Fibroblast of lung (primary cell): ENCODE results near the gene PRKAG2. TPM values are rescaled to one million over a fixed set of nuclear protein-coding genes. Genes with fewer than 3 reads are reported as not detected.

ENCODE experiments used
- DNase-seq, 2 donors: peaks; one replicate each; pipeline versions ENCODE4 v3.0.0 to v3.0.0-alpha.2; 2010; ENCODE audit warnings: low read depth in 2 of 2
- H2AFZ ChIP-seq: 2 replicates; pipeline ENCODE4 v1.5.1; 2012; ENCODE audit warnings: low read length, control low read depth, inconsistent platforms
- H3K27ac ChIP-seq: 2 replicates; pipeline ENCODE4 v1.5.1; 2011; ENCODE audit warnings: low read length, control low read depth; ENCODE audit not compliant: insufficient read depth
- H3K27me3 ChIP-seq: 2 replicates; pipeline ENCODE4 v1.5.1; 2011; ENCODE audit warnings: mild to moderate bottlenecking, low read length; ENCODE audit not compliant: control insufficient read depth, insufficient read depth
- H3K36me3 ChIP-seq: 2 replicates; pipeline ENCODE4 v1.5.1; 2011; ENCODE audit warnings: low read length; ENCODE audit not compliant: control insufficient read depth, insufficient read depth
- H3K4me1 ChIP-seq: 2 replicates; pipeline ENCODE4 v1.5.1; 2011; ENCODE audit warnings: low read length; ENCODE audit not compliant: control insufficient read depth, insufficient read depth; ENCODE audit errors: extremely low read depth
- H3K4me2 ChIP-seq: 2 replicates; pipeline ENCODE4 v1.5.1; 2011; ENCODE audit warnings: low read length, control low read depth; ENCODE audit not compliant: insufficient read depth; ENCODE audit errors: extremely low read depth
- H3K4me3 ChIP-seq, 4 experiments: fragments of 200-600 bp in 1 of 4; sonication (generic) in 1 of 4; replicated peaks in 1 of 4; 2 replicates each; pipeline ENCODE4 v1.5.1; 2011 to 2016; ENCODE audit warnings: low read length in 4 of 4, low read depth in 3 of 4, mild to moderate bottlenecking in 3 of 4, control low read depth in 2 of 4, inconsistent platforms in 1 of 4, mixed read lengths in 1 of 4; ENCODE audit not compliant: insufficient read depth in 1 of 4; ENCODE audit errors: control extremely low read depth in 1 of 4
- H3K79me2 ChIP-seq: 2 replicates; pipeline ENCODE4 v1.5.1; 2012; ENCODE audit warnings: mild to moderate bottlenecking, low read length, inconsistent platforms; ENCODE audit not compliant: control insufficient read depth, insufficient read depth
- H3K9ac ChIP-seq: 2 replicates; pipeline ENCODE4 v1.5.1; 2011; ENCODE audit warnings: mild to moderate bottlenecking, low read length, control low read depth; ENCODE audit not compliant: insufficient read depth
- H3K9me3 ChIP-seq: 2 replicates; pipeline ENCODE4 v1.5.1; 2012; ENCODE audit warnings: low read depth, low read length; ENCODE audit not compliant: control insufficient read depth, insufficient read depth
- H4K20me1 ChIP-seq: 2 replicates; pipeline ENCODE4 v1.5.1; 2011; ENCODE audit warnings: low read length; ENCODE audit not compliant: control insufficient read depth, insufficient read depth; ENCODE audit errors: extremely low read depth
- CTCF ChIP-seq, 2 donors: IDR thresholded peaks in 1 of 2; conservative IDR thresholded peaks in 1 of 2; 1 replicate in 1 of 2; 2 replicates in 1 of 2; pipeline ENCODE4 v1.5.1; 2011 to 2012; ENCODE audit warnings: low read length in 2 of 2, control low read depth in 1 of 2, inconsistent platforms in 1 of 2, low read depth in 1 of 2, mild to moderate bottlenecking in 1 of 2
- EZH2 ChIP-seq: IDR thresholded peaks from 2 replicates; pipeline ENCODE4 v1.5.1; 2012; ENCODE audit warnings: low read length, control low read depth, mild to moderate bottlenecking; ENCODE audit errors: missing control alignments
- polyA plus RNA-seq, 2 donors: library from polyadenylated mRNA; depleted of rRNA in 1 of 2; stranded (reverse) in 1 of 2; unstranded in 1 of 2; fragments of >200 nt; gene quantifications; 2 replicates each; pipeline ENCODE4 v1.2.1, GENCODE V29; 2011 to 2012; ENCODE audit warnings: missing spikeins in 1 of 2
- total RNA-seq: library from RNA; depleted of rRNA; stranded (reverse); fragments of >200 nt; gene quantifications from 2 replicates; pipeline ENCODE4 v1.2.1, GENCODE V29; 2014

Gene PRKAG2
- total and polyA plus RNA-seq, 2 donors (not counting 1 experiment from before 2014, with no cell fraction given) = 11.9 to 56.7 TPM

GRCh38 chr7:151781161-151781845 lies 95.6 kb downstream of the PRKAG2 start:
- no peak overlapping the region for H3K9ac ChIP-seq
- TF ChIP-seq EZH2 (no peak), CTCF (conservative IDR thresholded peaks at IDR 0.05 in 1 of 2, IDR thresholded peaks at IDR 0.05 in 1 of 2; ENCODE audit: low read depth in 1 of 2, low read length in 2 of 2) (no peak)
- DNase-seq = no peak
- no peak overlapping the region for H2AFZ ChIP-seq
- no peak overlapping the region for H3K4me3 ChIP-seq
- H3K27me3 ChIP-seq = no peaks in the 10 kb centered on the region
- H3K36me3 ChIP-seq = no peaks in the 10 kb centered on the region
- H3K27ac ChIP-seq = no peak overlapping the region
- no peaks in the 10 kb centered on the region for H3K9me3 ChIP-seq
- H3K4me1 ChIP-seq = no peaks in the 10 kb centered on the region
- no peaks in the 10 kb centered on the region for H4K20me1 ChIP-seq
- H3K79me2 ChIP-seq = no peaks in the 10 kb centered on the region
- no peak overlapping the region for H3K4me2 ChIP-seq

GRCh38 chr7:151780631-151781030 lies 96.3 kb downstream of the PRKAG2 start:
- Histone ChIP-seq H3K79me2 (no peaks in the 10 kb centered on the region), H3K27me3 (no peaks in the 10 kb centered on the region), H3K36me3 (no peaks in the 10 kb centered on the region), H3K27ac (no peak overlapping the region), H3K4me2 (no peak overlapping the region), H4K20me1 (no peaks in the 10 kb centered on the region), H2AFZ (no peak overlapping the region), H3K4me1 (no peaks in the 10 kb centered on the region), H3K9ac (no peak overlapping the region), H3K4me3 (no peak overlapping the region), H3K9me3 (no peaks in the 10 kb centered on the region)
- TF ChIP-seq CTCF (conservative IDR thresholded peaks at IDR 0.05 in 1 of 2, IDR thresholded peaks at IDR 0.05 in 1 of 2; ENCODE audit: low read depth in 1 of 2, low read length in 2 of 2) = no peak
- no peak for TF ChIP-seq EZH2
- no peak for DNase-seq

DNA sequence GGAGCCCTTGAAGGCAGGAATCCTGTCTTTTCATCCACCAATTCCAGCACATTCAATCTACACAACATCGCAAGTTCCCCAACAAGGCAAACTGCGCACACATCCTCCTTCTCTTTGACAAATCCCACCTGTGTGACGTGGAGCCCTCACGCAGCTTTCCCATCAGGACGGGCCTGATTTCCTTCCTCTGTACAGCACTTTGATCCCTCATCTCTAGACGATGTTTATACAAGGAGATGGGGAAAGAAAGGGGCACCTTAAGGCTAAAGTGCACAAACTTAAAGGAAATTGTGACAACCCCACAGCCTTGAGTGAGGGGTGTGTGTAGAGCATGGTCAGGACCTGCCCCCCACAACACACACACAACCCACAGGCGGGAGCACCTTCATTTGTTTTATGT lies 97.2 kb downstream of the PRKAG2 start:
- no peak for TF ChIP-seq EZH2
- TF ChIP-seq CTCF (conservative IDR thresholded peaks at IDR 0.05 in 1 of 2, IDR thresholded peaks at IDR 0.05 in 1 of 2; ENCODE audit: low read depth in 1 of 2, low read length in 2 of 2) = no peak
- no peak for DNase-seq
- H3K27ac ChIP-seq = no peak overlapping the region

More for the DNA sequence above, 97.2 kb downstream of the PRKAG2 start:
- Histone ChIP-seq H2AFZ (no peak overlapping the region), H3K4me3 (no peak overlapping the region), H3K36me3 (no peaks in the 10 kb centered on the region), H3K9me3 (no peaks in the 10 kb centered on the region), H3K79me2 (no peaks in the 10 kb centered on the region), H3K4me1 (no peaks in the 10 kb centered on the region), H4K20me1 (no peaks in the 10 kb centered on the region), H3K27me3 (peaks cover 4% of the 10 kb centered on the region), H3K9ac (no peak overlapping the region), H3K4me2 (no peak overlapping the region)
